GM12875 (cell line): ENCODE data around the gene FTCD.

ENCODE experiments used
- H3K4me3 ChIP-seq: one replicate; pipeline ENCODE4 v1.5.1; 2011; ENCODE audit warnings: low read depth, low read length, control low read depth
- TF ChIP-seq, protein P1 (sequence below): IDR thresholded peaks from 2 replicates; pipeline ENCODE4 v1.5.1; 2011; ENCODE audit warnings: low read depth, mild to moderate bottlenecking, control low read depth, inconsistent platforms, low read length, moderate library complexity, borderline replicate concordance; ENCODE audit not compliant: insufficient read depth

The FTCD gene

DNA sequence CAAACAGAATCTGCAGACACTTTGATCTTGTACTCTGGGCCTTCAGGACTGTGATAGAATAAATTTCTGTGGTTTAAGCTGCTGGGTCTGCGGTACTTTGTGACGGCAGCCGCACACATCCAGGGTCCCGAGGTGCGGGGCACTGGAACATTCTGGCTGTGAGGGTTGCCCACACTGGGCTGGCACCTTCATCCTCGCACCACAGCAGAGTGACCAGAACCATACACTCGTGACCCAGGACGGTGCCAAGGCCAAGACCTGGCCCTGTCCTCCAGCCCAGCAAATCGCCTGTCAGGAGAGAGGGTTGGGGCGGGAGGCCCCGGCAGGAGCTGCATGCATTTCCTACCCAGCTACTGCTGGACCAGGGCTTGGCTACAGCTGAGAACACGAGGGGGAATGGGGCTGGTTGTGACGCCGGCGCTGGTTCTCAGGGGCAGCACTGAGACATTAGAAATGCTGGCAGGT lies 2.6 kb upstream of the FTCD start:
- TF ChIP-seq, protein P1, sequence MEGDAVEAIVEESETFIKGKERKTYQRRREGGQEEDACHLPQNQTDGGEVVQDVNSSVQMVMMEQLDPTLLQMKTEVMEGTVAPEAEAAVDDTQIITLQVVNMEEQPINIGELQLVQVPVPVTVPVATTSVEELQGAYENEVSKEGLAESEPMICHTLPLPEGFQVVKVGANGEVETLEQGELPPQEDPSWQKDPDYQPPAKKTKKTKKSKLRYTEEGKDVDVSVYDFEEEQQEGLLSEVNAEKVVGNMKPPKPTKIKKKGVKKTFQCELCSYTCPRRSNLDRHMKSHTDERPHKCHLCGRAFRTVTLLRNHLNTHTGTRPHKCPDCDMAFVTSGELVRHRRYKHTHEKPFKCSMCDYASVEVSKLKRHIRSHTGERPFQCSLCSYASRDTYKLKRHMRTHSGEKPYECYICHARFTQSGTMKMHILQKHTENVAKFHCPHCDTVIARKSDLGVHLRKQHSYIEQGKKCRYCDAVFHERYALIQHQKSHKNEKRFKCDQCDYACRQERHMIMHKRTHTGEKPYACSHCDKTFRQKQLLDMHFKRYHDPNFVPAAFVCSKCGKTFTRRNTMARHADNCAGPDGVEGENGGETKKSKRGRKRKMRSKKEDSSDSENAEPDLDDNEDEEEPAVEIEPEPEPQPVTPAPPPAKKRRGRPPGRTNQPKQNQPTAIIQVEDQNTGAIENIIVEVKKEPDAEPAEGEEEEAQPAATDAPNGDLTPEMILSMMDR: no peak
- H3K4me3 ChIP-seq: no peak overlapping the region

DNA sequence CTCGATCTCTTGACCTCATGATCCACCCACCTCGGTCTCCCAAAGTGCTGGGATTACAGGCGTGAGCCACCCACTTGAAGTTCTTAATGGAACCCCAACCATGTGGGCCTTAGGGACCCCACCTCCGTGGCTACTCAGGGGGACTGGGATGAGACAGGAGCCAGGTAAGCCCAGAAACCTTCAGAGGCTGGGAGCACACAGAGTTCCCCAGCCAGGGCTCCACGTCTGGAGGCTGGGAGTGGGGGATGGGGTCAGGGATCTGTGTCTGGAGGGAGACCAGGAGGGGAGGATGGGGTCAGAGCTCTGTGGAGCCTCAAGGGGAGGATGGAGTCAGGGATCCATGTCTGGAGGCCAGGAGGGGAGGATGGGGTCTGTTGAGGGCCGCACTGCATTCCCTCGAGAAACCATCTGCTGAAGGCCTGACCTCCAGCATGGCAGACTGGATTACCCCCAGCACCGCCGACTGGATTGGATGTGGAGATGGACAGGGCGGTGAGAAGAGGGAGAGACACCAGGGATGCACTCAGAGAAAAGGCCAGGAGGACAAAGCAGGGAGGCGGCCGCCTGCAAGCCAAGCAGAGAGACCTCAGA lies 2.1 kb upstream of the FTCD start:
- TF ChIP-seq, protein P1: no peak
- H3K4me3 ChIP-seq: no peak overlapping the region

DNA sequence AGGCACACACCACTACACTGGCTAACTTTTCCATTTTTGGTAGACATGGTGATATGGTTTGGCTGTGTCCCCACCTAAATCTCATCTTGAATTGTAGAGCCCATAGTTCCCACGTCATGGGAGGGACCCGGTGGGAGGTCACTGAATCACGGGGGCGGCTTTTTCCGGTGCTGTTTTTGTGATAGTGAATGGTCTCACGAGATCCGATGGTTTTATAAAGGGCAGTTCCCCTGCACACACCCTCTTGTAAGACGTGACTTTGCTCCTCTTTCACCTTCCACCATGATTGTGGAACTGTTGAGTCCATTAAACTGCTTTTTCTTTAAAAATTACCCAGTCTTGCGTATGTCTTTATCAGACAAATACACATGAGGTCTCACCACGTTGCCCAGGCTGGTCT lies 1.3 kb upstream of the FTCD start:
- no peak overlapping the region for H3K4me3 ChIP-seq

DNA sequence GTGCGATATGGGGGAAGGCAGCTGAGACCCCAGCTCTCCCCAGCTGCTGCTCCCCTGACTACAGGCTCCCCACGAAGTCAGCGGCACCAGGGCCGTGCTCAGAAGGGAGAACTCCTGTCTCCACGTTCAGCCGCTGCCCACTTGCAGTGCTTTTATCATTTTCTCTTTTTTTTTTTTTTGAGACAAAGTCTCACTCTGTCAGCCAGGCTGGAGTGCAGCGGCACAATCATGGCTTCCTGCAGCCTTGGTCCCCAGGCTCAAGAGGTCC lies 933 bp upstream of the FTCD start:
- TF ChIP-seq, protein P1: no peak
- no peak overlapping the region for H3K4me3 ChIP-seq

More for the DNA sequence above, 1.3 kb upstream of the FTCD start:
- TF ChIP-seq, protein P1: no peak

DNA sequence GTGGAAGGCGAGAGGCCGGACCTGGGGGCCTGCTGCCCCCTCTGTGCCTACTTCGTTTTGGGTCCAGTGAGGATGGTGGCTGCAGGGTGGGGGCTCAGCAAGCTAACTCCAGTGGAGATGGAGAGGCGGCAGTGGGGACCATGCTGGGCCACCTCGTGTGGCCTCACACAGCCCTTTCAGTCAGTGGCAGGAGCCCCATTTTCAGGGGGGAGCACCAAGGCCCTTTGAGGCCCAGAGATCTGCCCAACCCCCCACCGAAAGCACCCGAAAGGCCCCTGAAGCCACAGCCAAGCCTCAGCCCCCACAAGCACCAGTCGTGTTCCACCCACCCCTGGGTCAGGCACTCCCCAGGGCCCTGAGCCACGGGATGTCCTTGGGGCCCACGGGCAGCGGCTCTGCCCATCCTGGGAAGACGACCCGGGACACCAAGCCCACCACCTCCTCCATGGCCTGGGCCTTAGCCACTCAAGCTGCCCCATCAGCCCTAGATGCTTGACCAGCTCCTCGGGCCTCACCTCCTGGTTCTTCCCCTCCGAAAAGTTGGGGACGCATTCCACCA lies 345 bp downstream of the FTCD start:
- no peak overlapping the region for H3K4me3 ChIP-seq
- TF ChIP-seq, protein P1: no peak

DNA sequence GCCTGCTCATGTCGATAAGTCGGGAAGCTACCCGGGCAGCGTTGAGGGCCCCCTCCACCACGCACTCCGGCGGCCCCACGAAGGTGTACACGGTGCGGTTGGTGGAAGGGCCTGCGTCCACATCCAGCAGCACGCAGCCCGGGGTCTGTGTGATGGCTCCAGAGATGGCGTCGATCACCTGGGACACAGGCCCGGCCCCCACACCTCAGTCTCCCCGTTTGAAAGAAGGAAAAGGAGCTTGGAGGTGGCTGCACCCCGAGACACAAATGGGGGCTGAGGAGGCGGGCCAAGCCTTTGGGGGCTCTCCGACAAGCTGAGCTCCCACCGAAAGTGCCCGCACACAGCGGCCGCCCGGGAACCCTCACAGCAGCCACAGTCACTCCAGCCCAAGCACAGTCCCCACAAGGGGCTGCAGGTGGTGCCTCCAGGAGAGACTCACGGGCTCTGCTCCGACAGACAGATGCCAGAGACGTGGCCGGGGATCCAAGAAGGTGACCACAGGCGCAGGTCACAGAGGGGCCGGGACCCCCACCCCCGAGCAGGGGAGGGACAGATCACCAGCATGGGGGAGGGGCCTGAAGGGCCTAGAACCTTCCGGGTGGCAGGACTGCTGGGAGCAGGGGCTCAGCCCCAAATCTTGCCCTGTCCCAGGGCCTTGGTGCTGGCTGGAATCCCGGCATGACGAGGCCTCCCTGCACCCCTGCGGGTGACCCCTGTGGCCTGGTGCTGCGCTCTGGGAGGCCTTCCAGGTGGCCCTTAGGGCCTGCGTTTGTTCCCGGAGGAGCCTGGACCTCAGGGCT lies 1.0 kb downstream of the FTCD start:
- TF ChIP-seq, protein P1: no peak
- no peak overlapping the region for H3K4me3 ChIP-seq
